IMR-90 (cell line): Measurements from ENCODE around the gene SLC1A7. TPM values are rescaled to one million over a fixed set of nuclear protein-coding genes. Genes with fewer than 3 reads are reported as not detected.

Experiments used
- ATAC-seq: fragments of 200-7000 bp; cut with Tn5 transposase; 2 replicates; pipeline ENCODE4 v1.9.1; 2020; ENCODE audit warnings: low read depth, mild to moderate bottlenecking, moderate library complexity
- BruUV-seq: library from RNA; stranded (reverse); fragments of 400-500 nt; replicated peaks from 2 replicates; lab custom pipeline; 2021; lab: Mats Ljungman, UMichigan
- CTCF ChIA-PET: fragments of 300-600 bp; formaldehyde crosslinking; extraction: SDS; loops from one replicate; lab custom pipeline; 2021; ENCODE audit warnings: antibody characterized with exemption; lab: Yijun Ruan, JAX
- POLR2A ChIA-PET: fragments of 300-600 bp; sonication (Branson Sonifier 250); formaldehyde crosslinking; loops from one replicate; lab custom pipeline; 2022; ENCODE audit warnings: antibody characterized with exemption; ENCODE audit not compliant: unreplicated experiment; lab: Charles Lee
- DNase-seq: peaks from one replicate; pipeline ENCODE4 v3.0.0; 2013
- H2AFZ ChIP-seq: replicated peaks from 2 replicates; pipeline ENCODE3; 2013; ENCODE audit warnings: low read length, mild to moderate bottlenecking; ENCODE audit not compliant: poor library complexity
- H2AK5ac ChIP-seq: 2 replicates; pipeline ENCODE4 v1.6.1; 2013; ENCODE audit warnings: low read depth, low read length, inconsistent platforms
- H2AK9ac ChIP-seq: replicated peaks from 2 replicates; pipeline ENCODE3; 2013; ENCODE audit warnings: mild to moderate bottlenecking, low read depth, low read length, moderate library complexity; ENCODE audit not compliant: poor library complexity
- H2BK120ac ChIP-seq: 2 replicates; pipeline ENCODE4 v1.6.1; 2013; ENCODE audit warnings: low read depth, low read length, inconsistent platforms
- H2BK15ac ChIP-seq: 3 replicates; pipeline ENCODE4 v1.6.1; 2013; ENCODE audit warnings: low read depth, low read length, inconsistent platforms
- H2BK20ac ChIP-seq: 2 replicates; pipeline ENCODE4 v1.6.1; 2013; ENCODE audit warnings: low read depth, mild to moderate bottlenecking, inconsistent platforms, low read length, moderate library complexity
- H2BK5ac ChIP-seq: 2 replicates; pipeline ENCODE4 v1.6.1; 2013; ENCODE audit warnings: mild to moderate bottlenecking, low read depth, low read length, inconsistent platforms; ENCODE audit not compliant: poor library complexity, severe bottlenecking
- H3K14ac ChIP-seq: replicated peaks from 2 replicates; pipeline ENCODE4 v1.6.1; 2013; ENCODE audit warnings: low read depth, low read length, inconsistent platforms
- H3K18ac ChIP-seq: 2 replicates; pipeline ENCODE4 v1.6.1; 2013; ENCODE audit warnings: low read depth, low read length, control low read depth
- H3K23ac ChIP-seq: 2 replicates; pipeline ENCODE4 v1.6.1; 2013; ENCODE audit warnings: low read depth, low read length, inconsistent platforms
- H3K27ac ChIP-seq: 2 replicates; pipeline ENCODE4 v1.5.1; 2013; ENCODE audit warnings: mild to moderate bottlenecking, control low read depth, low read length; ENCODE audit not compliant: insufficient read depth
- H3K27me3 ChIP-seq: 2 replicates; pipeline ENCODE4 v1.6.1; 2013; ENCODE audit warnings: low read length; ENCODE audit not compliant: control insufficient read depth, insufficient read depth
- H3K36me3 ChIP-seq: 2 replicates; pipeline ENCODE4 v1.6.1; 2013; ENCODE audit warnings: low read length, mixed read lengths; ENCODE audit not compliant: control insufficient read depth, insufficient read depth
- H3K4ac ChIP-seq: 2 replicates; pipeline ENCODE4 v1.6.1; 2013; ENCODE audit warnings: low read depth, low read length, inconsistent platforms
- H3K4me1 ChIP-seq: 2 replicates; pipeline ENCODE4 v1.6.1; 2013; ENCODE audit warnings: low read length, mixed read lengths; ENCODE audit not compliant: control insufficient read depth, insufficient read depth
- H3K4me2 ChIP-seq: 2 replicates; pipeline ENCODE4 v1.6.1; 2013; ENCODE audit warnings: low read depth, mild to moderate bottlenecking, control low read depth, low read length, moderate library complexity
- H3K4me3 ChIP-seq: 2 replicates; pipeline ENCODE4 v1.5.1; 2013; ENCODE audit warnings: low read depth, mild to moderate bottlenecking, control low read depth, low read length, moderate library complexity; ENCODE audit not compliant: insufficient read depth
- H3K56ac ChIP-seq: 2 replicates; pipeline ENCODE4 v1.6.1; 2013; ENCODE audit warnings: low read length, inconsistent platforms; ENCODE audit not compliant: insufficient read depth; ENCODE audit errors: extremely low read depth
- H3K79me1 ChIP-seq, 2 experiments: 2 replicates each; pipeline ENCODE4 v1.6.1; 2013; ENCODE audit warnings: low read length in 2 of 2, inconsistent platforms in 1 of 2, low read depth in 1 of 2
- H3K9ac ChIP-seq: 2 replicates; pipeline ENCODE4 v1.6.1; 2013; ENCODE audit warnings: low read depth, low read length, control low read depth
- H3K9me1 ChIP-seq: 2 replicates; pipeline ENCODE4 v1.6.1; 2013; ENCODE audit warnings: low read length, inconsistent platforms; ENCODE audit not compliant: insufficient read depth
- H3K9me3 ChIP-seq: 2 replicates; pipeline ENCODE4 v1.6.1; 2013; ENCODE audit warnings: low read length; ENCODE audit not compliant: control insufficient read depth, insufficient read depth
- H4K20me1 ChIP-seq: 2 replicates; pipeline ENCODE4 v1.6.1; 2013; ENCODE audit warnings: low read length, inconsistent platforms; ENCODE audit not compliant: insufficient read depth
- H4K5ac ChIP-seq: 2 replicates; pipeline ENCODE4 v1.6.1; 2013; ENCODE audit warnings: mild to moderate bottlenecking, low read depth, low read length, control low read depth
- H4K8ac ChIP-seq, 2 experiments: 2 replicates each; pipeline ENCODE4 v1.6.1; 2013; ENCODE audit warnings: low read depth in 2 of 2, low read length in 2 of 2, control low read depth in 1 of 2, inconsistent platforms in 1 of 2
- H4K91ac ChIP-seq: 2 replicates; pipeline ENCODE4 v1.6.1; 2013; ENCODE audit warnings: low read depth, low read length, inconsistent platforms; ENCODE audit not compliant: insufficient read depth
- BHLHE40 ChIP-seq: fragments of 150-350 bp; IDR thresholded peaks from 2 replicates; pipeline ENCODE4 v1.6.1; 2016; ENCODE audit warnings: mild to moderate bottlenecking, low read depth, low read length
- CEBPB ChIP-seq: IDR thresholded peaks from 2 replicates; pipeline ENCODE4 v1.6.1; 2012; ENCODE audit warnings: low read depth, low read length, improper control_type of control experiment
- CHD1 ChIP-seq: IDR thresholded peaks from 2 replicates; pipeline ENCODE4 v1.6.1; 2012; ENCODE audit warnings: low read depth, low read length, improper control_type of control experiment
- CTCF ChIP-seq: conservative IDR thresholded peaks from 2 replicates; pipeline ENCODE4 v1.5.1; 2012; ENCODE audit warnings: mild to moderate bottlenecking, low read depth, low read length, improper control_type of control experiment
- ELK1 ChIP-seq: fragments of 150-350 bp; IDR thresholded peaks from 2 replicates; pipeline ENCODE4 v1.6.1; 2016; ENCODE audit warnings: low read depth, mild to moderate bottlenecking, low read length, moderate library complexity, borderline replicate concordance
- FOS ChIP-seq: fragments of 150-350 bp; IDR thresholded peaks from 2 replicates; pipeline ENCODE4 v1.6.1; 2016; ENCODE audit warnings: low read depth, low read length
- MAFK ChIP-seq: IDR thresholded peaks from 2 replicates; pipeline ENCODE4 v1.6.1; 2012; ENCODE audit warnings: low read depth, low read length, improper control_type of control experiment
- MAZ ChIP-seq: IDR thresholded peaks from 2 replicates; pipeline ENCODE4 v1.6.1; 2012; ENCODE audit warnings: low read depth, mild to moderate bottlenecking, low read length, improper control_type of control experiment, moderate library complexity, borderline replicate concordance
- MXI1 ChIP-seq: IDR thresholded peaks from 2 replicates; pipeline ENCODE4 v1.6.1; 2012; ENCODE audit warnings: low read depth, mild to moderate bottlenecking, low read length, moderate library complexity, borderline replicate concordance
- NFE2L2 ChIP-seq: fragments of 150-350 bp; IDR thresholded peaks from 2 replicates; pipeline ENCODE4 v1.6.1; 2016; ENCODE audit warnings: low read depth, mild to moderate bottlenecking, low read length
- POLR2A ChIP-seq: IDR thresholded peaks from 2 replicates; pipeline ENCODE4 v1.6.1; 2012; ENCODE audit warnings: mild to moderate bottlenecking, low read depth, low read length
- RAD21 ChIP-seq: IDR thresholded peaks from 2 replicates; pipeline ENCODE4 v1.6.1; 2012; ENCODE audit warnings: low read length, improper control_type of control experiment
- RCOR1 ChIP-seq: IDR thresholded peaks from 2 replicates; pipeline ENCODE4 v1.6.1; 2012; ENCODE audit warnings: mild to moderate bottlenecking, low read length, improper control_type of control experiment; ENCODE audit not compliant: insufficient replicate concordance
- RFX5 ChIP-seq: IDR thresholded peaks from 2 replicates; pipeline ENCODE4 v1.8.0; 2012; ENCODE audit warnings: low read depth, mild to moderate bottlenecking, low read length, moderate library complexity
- SMC3 ChIP-seq: fragments of 150-350 bp; IDR thresholded peaks from 2 replicates; pipeline ENCODE4 v1.6.1; 2016; ENCODE audit warnings: low read depth, mild to moderate bottlenecking, antibody characterized with exemption, low read length, moderate library complexity
- USF2 ChIP-seq: fragments of 150-350 bp; IDR thresholded peaks from 2 replicates; pipeline ENCODE4 v1.6.1; 2017; ENCODE audit warnings: mild to moderate bottlenecking, antibody characterized with exemption, low read length, low read depth
- WGBS, 2 experiments: methylation state at CpG; one replicate each; pipeline versions ENCODE4 v1.1.5 to v1.1.7; 2013; ENCODE audit warnings: missing lambda C conversion rate in 2 of 2; ENCODE audit not compliant: insufficient read length in 1 of 2; ENCODE audit errors: extremely low coverage in 2 of 2; 5-methylcytosine and 5-hydroxymethylcytosine counted together
- dilution Hi-C: fragments of 300-500 bp; cut with HindIII; formaldehyde crosslinking; loops from one replicate; pipeline ENCODE4 v1.14.3; 2018; ENCODE audit warnings: low sequenced_read_pairs; ENCODE audit not compliant: unreplicated experiment
- in situ Hi-C: fragments of 300-500 bp; cut with MboI; formaldehyde crosslinking; loops from 3 replicates; pipeline ENCODE4 v1.14.3; 2019; ENCODE audit warnings: low sequenced_read_pairs, inconsistent platforms, mixed read lengths
- intact Hi-C: fragments of 100-400 bp; cut with micrococcal nuclease; formaldehyde crosslinking; loops from 2 replicates; pipeline ENCODE4 v1.10.0; 2022
- polyA plus RNA-seq, 3 experiments: library from polyadenylated mRNA; depleted of rRNA; stranded (reverse); fragments of >200 nt; gene quantifications; 2 replicates each; pipeline ENCODE4 v1.2.3, GENCODE V29; 2012; ENCODE audit warnings: low replicate concordance in 1 of 3
- total RNA-seq: library from RNA; depleted of rRNA; stranded (reverse); fragments of >200 nt; gene quantifications from 2 replicates; pipeline ENCODE4 v1.2.3, GENCODE V29; 2012

SLC1A7 gene
- total and polyA plus RNA-seq, 2 of the 4 experiments (the other 2 are of a cell fraction), result 0.05 TPM; not detected in 1

DNA sequence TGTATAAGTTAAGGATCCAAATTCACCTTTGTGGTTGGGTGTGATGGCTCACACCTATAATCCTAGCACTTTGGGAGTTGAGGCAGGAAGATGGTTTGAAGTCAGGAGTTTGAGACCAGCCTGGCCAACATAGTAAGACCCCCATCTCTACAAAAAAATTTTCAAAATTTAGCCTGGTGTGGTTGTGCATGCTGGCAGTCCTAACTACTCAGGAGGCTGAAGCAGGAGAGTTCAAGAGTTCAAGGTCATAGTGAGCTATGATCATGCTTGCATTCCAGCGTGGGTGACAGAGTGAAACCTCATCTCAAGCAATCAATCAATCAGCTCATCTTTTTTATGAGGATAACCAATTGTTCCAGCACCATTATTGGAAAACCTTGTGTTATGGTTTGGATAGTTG, 16.5 kb upstream of the SLC1A7 start:
- no peak overlapping the region for H4K8ac ChIP-seq
- no peaks in the 10 kb centered on the region for H3K9me1 ChIP-seq
- H4K91ac ChIP-seq, result no peak overlapping the region
- H4K5ac ChIP-seq, result no peak overlapping the region
- no peak overlapping the region for H2BK15ac ChIP-seq
- H3K9ac ChIP-seq, result no peak overlapping the region
- dilution Hi-C loops, result no loop called here
- H2BK120ac ChIP-seq, result no peak overlapping the region
- no peak overlapping the region for H2BK20ac ChIP-seq
- no peak overlapping the region for H3K18ac ChIP-seq
- POLR2A ChIA-PET, result no interaction called here
- H3K27ac ChIP-seq, result no peak overlapping the region
- in situ Hi-C loops, result no loop called here
- H3K56ac ChIP-seq, result no peak overlapping the region
- H3K4me3 ChIP-seq, result no peak overlapping the region
- no peaks in the 10 kb centered on the region for H3K27me3 ChIP-seq
- intact Hi-C loops, result no loop called here
- TF ChIP-seq CEBPB, result no peak
- no peak for TF ChIP-seq NFE2L2
- TF ChIP-seq ELK1, result no peak
- no peak for TF ChIP-seq POLR2A
- no peak for TF ChIP-seq RAD21
- no peak for TF ChIP-seq SMC3
- TF ChIP-seq RFX5, result no peak
- no peak for TF ChIP-seq CHD1
- TF ChIP-seq CTCF, result no peak
- TF ChIP-seq MAFK, result no peak
- no peak for TF ChIP-seq BHLHE40
- no peak for TF ChIP-seq FOS
- TF ChIP-seq MAZ, result no peak
- TF ChIP-seq RCOR1, result no peak
- no peak for TF ChIP-seq USF2
- TF ChIP-seq MXI1, result no peak
- no peak overlapping the region for H2BK5ac ChIP-seq
- peaks cover 5% of the 10 kb centered on the region; the same call in 1 of the 2 replicates for H3K4me1 ChIP-seq
- no peak overlapping the region for H3K23ac ChIP-seq
- ATAC-seq (no peak), DNase-seq (no peak)
- H3K4me2 ChIP-seq, result no peak overlapping the region
- H2AK9ac ChIP-seq, result no peak overlapping the region
- no peak overlapping the region for H3K4ac ChIP-seq
- H3K36me3 ChIP-seq, result no peaks in the 10 kb centered on the region
- H2AK5ac ChIP-seq, result no peak overlapping the region
- H3K9me3 ChIP-seq, result no peaks in the 10 kb centered on the region
- no peak overlapping the region for H2AFZ ChIP-seq
- no CpG with 5 or more reads among the region's 1 CpG for WGBS, 2 experiments
- CTCF ChIA-PET, result no interaction called here
- H4K20me1 ChIP-seq, result no peaks in the 10 kb centered on the region
- H3K79me1 ChIP-seq, result no peaks in the 10 kb centered on the region
- no TSS peak for BruUV-seq
- no peak overlapping the region for H3K14ac ChIP-seq
